NCI-H1436 (cell line): ENCODE measurements around the gene SH3PXD2B.
"Not testable (repeated sequence)": the region's sequence is repeated elsewhere in the genome, so short reads cannot be mapped to it uniquely, and the experiment has no call there.

ENCODE experiments used
- DNase-seq: peaks from one replicate; lab custom pipeline; 2025; lab: John Stamatoyannopoulos, UW

Gene SH3PXD2B

GRCh38 chr5:172365948-172366608 lies 88.2 kb downstream of the SH3PXD2B start:
- DNase-seq: no peak

- DNase-seq: no peak
These were observed 89.6 kb downstream of the SH3PXD2B start for GRCh38 chr5:172364773-172365172.

GRCh38 chr5:172362755-172363154 lies 91.6 kb downstream of the SH3PXD2B start:
- DNase-seq: no peak

GRCh38 chr5:172361566-172362238 lies 92.6 kb downstream of the SH3PXD2B start:
- DNase-seq: no peak

GRCh38 chr5:172358345-172358744 lies 96.0 kb downstream of the SH3PXD2B start:
- DNase-seq: no peak

GRCh38 chr5:172356527-172356926 lies 97.8 kb downstream of the SH3PXD2B start:
- DNase-seq: no peak

GRCh38 chr5:172356047-172356446 lies 98.3 kb downstream of the SH3PXD2B start:
- DNase-seq: no peak

GRCh38 chr5:172353846-172354245 lies 100.5 kb downstream of the SH3PXD2B start:
- no peak for DNase-seq

- DNase-seq: no peak
These were observed 101.0 kb downstream of the SH3PXD2B start for GRCh38 chr5:172353271-172353812.

- not testable (repeated sequence) for DNase-seq
These were observed 101.8 kb downstream of the SH3PXD2B start for GRCh38 chr5:172352526-172352925.

- no peak for DNase-seq
These were observed 103.0 kb downstream of the SH3PXD2B start for GRCh38 chr5:172351240-172351778.

- no peak for DNase-seq
These were observed 103.8 kb downstream of the SH3PXD2B start for GRCh38 chr5:172350212-172351181.

GRCh38 chr5:172348733-172349132 lies 105.6 kb downstream of the SH3PXD2B start:
- DNase-seq: not testable (repeated sequence)

GRCh38 chr5:172348084-172348483 lies 106.2 kb downstream of the SH3PXD2B start:
- no peak for DNase-seq

GRCh38 chr5:172347496-172348052 lies 106.8 kb downstream of the SH3PXD2B start:
- no peak for DNase-seq

GRCh38 chr5:172345881-172346280 lies 108.4 kb downstream of the SH3PXD2B start:
- no peak for DNase-seq

GRCh38 chr5:172344855-172345409 lies 109.4 kb downstream of the SH3PXD2B start:
- no peak for DNase-seq

- DNase-seq: no peak
These were observed 110.6 kb downstream of the SH3PXD2B start for GRCh38 chr5:172343741-172344140.

- no peak for DNase-seq
These were observed 111.4 kb downstream of the SH3PXD2B start for GRCh38 chr5:172342918-172343317.

GRCh38 chr5:172339264-172340180 lies 114.8 kb downstream of the SH3PXD2B start:
- DNase-seq: no peak
